ENCODE data around the gene SUOX.

SUOX gene

DNA sequence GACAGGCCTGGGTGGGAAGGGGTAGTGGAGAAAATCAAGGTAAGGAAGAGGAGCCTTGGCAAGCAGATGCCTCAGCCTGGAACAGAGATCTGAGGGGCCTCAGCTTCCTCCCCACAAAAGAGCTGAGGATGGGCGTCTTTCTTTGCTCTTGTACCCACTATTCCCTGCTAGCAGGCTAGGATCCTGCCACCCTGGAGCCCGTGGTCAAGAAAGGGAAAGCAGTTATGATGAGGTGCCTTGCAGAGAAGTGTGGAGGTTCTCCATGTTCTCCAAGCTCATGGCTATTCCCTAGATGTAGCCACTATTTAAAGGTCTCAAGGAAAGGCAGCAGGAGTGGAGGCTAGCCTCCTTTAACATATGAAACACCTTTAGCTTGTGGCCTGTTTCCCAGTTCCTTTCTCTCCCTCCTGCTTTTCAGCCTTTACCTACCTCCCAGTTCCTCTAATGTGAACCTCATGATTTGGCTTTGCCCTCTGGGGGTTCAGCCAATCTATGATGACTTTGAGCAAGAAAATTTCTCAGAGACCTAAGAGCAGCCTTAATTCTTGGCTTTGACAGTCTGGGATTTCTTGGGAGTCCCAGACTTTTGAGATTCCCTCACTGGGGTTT, 24.9 kb downstream of the SUOX start:
- Histone ChIP-seq H3K27ac (ENCODE audit: low read depth, low read length) (peak overlapping the region; percentile 21), H3K27me3 (ENCODE audit: control insufficient read depth, insufficient read depth, low read length) (no peaks in the 10 kb centered on the region), H3K9ac (ENCODE audit: low read depth, low read length) (no peak overlapping the region), H3K4me1 (ENCODE audit: control insufficient read depth, insufficient read depth, low read length) (peaks cover 23% of the 10 kb centered on the region), H3K4me3 (ENCODE audit: low read depth, low read length) (peak overlapping the region; percentile 51; the same call in 1 of the 2 replicates), H3K36me3 (ENCODE audit: control insufficient read depth, insufficient read depth, low read length) (peaks cover 22% of the 10 kb centered on the region), H3K9me3 (ENCODE audit: control insufficient read depth, insufficient read depth, low read length) (no peaks in the 10 kb centered on the region)

DNA sequence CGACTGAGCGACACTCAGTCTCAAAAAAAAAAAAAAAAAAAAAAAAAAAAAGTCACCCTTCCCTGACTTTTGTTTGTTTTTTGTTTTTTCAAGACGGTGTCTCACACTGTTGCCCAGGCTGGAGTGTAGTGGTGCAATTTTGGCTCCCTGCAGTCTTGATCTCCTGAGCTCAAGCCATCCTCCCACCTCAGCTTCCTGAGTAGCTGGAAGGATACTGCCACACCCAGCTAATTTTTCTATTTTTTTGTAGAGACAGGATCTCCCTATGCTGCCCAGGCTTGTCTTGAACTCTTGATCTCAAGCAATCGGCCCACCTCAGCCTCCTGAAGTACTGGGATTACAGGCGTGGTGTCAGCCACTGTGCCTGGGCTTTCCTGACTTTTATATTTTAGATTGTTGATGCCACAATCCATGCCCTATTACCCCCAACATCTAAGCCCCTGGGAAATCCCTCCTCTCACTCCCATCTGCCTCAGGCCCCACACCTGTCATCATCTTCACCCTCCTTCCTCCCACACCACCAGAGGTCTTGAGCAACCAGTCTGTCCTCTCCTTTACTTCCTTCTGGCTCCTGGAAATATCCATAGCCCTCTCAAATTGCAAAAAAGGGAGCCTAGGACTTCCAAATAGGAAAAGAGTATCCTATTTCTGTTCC, 31.6 kb downstream of the SUOX start:
- no peak overlapping the region for H3K27ac ChIP-seq (ENCODE audit: low read depth, low read length)
- no peaks in the 10 kb centered on the region for H3K9me3 ChIP-seq (ENCODE audit: control insufficient read depth, insufficient read depth, low read length)
- no peaks in the 10 kb centered on the region for H3K4me1 ChIP-seq (ENCODE audit: control insufficient read depth, insufficient read depth, low read length)
- no peak overlapping the region for H3K4me3 ChIP-seq (ENCODE audit: low read depth, low read length)
- no peaks in the 10 kb centered on the region for H3K27me3 ChIP-seq (ENCODE audit: control insufficient read depth, insufficient read depth, low read length)
- no peak overlapping the region for H3K9ac ChIP-seq (ENCODE audit: low read depth, low read length)
- H3K36me3 ChIP-seq (ENCODE audit: control insufficient read depth, insufficient read depth, low read length): peaks cover 59% of the 10 kb centered on the region

DNA sequence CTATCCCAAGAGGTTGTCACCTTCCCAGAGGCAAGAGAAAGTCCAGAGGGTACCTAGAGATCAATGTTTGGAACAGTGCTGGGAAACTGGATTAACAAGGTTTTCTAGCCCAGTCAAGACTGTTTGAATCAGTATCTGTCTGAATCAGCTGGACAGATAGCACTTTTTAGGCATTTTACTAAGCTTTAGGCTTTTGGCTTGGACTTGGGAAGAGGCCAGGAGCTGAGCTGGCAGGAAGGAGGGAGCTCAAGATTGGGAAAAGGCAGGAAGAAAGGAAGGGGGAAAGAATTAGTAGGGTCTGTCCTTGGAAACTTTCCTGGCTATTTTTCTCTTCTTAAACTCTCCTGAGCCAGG, 32.1 kb downstream of the SUOX start:
- no peak overlapping the region for H3K9ac ChIP-seq (ENCODE audit: low read depth, low read length)
- peaks cover 60% of the 10 kb centered on the region for H3K36me3 ChIP-seq (ENCODE audit: control insufficient read depth, insufficient read depth, low read length)
- no peak overlapping the region for H3K4me3 ChIP-seq (ENCODE audit: low read depth, low read length)
- no peaks in the 10 kb centered on the region for H3K4me1 ChIP-seq (ENCODE audit: control insufficient read depth, insufficient read depth, low read length)
- H3K27ac ChIP-seq (ENCODE audit: low read depth, low read length): no peak overlapping the region
- H3K27me3 ChIP-seq (ENCODE audit: control insufficient read depth, insufficient read depth, low read length): no peaks in the 10 kb centered on the region
- H3K9me3 ChIP-seq (ENCODE audit: control insufficient read depth, insufficient read depth, low read length): no peaks in the 10 kb centered on the region

DNA sequence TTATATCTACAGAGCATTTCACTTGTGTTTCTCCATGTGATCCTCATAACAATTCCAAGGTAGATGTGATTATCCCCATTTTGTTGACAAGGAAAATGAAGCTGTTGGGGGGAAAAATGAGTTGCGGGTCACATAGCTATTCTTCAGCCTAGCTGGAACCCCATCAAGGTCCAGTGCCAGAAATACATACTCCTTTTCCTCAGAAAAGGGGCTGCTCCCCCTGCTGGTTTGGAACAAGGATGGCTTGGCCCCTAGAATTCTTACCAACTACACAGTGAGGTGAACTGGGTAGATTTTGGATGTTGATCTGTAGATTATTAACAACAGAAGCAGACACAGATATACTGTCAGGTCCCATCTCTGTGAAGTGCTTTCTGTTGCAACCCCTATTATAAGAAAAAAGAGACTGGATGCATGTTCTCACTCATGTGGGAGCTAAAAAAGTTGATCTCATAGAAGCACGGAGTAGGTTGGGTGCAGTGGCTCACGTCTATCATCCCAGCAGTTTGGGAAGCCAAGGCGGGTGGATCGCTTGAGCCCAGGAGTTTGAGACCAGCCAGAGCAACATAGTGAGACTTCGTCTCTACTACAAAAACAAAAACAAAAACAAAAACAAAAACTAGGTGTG, 32.7 kb downstream of the SUOX start:
- no peaks in the 10 kb centered on the region for H3K4me1 ChIP-seq (ENCODE audit: control insufficient read depth, insufficient read depth, low read length)
- no peaks in the 10 kb centered on the region for H3K27me3 ChIP-seq (ENCODE audit: control insufficient read depth, insufficient read depth, low read length)
- no peaks in the 10 kb centered on the region for H3K9me3 ChIP-seq (ENCODE audit: control insufficient read depth, insufficient read depth, low read length)
- H3K36me3 ChIP-seq (ENCODE audit: control insufficient read depth, insufficient read depth, low read length): peaks cover 64% of the 10 kb centered on the region
- no peak overlapping the region for H3K9ac ChIP-seq (ENCODE audit: low read depth, low read length)
- H3K27ac ChIP-seq (ENCODE audit: low read depth, low read length): no peak overlapping the region
- H3K4me3 ChIP-seq (ENCODE audit: low read depth, low read length): no peak overlapping the region

DNA sequence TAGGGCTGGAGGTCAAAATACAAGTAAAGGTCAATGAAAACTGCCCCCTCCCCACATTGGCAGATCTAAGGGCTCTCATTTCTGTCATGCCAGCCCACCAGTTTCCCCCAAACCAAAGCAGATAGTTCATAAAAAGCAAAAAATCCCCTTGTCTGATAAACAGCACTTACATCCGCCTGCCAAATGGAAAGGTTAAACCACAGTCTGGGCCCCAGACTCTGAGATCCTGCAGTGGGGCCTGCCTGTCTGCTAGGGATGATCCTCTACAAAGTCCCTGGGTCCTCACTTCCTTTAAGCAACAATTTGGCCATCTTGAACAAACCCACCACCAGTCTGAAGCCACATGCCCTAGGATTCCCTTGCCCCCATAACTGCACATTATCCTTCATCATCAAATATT, 34.9 kb downstream of the SUOX start:
- Histone ChIP-seq H3K4me3 (ENCODE audit: low read depth, low read length) (no peak overlapping the region), H3K36me3 (ENCODE audit: control insufficient read depth, insufficient read depth, low read length) (peaks cover 72% of the 10 kb centered on the region), H3K9ac (ENCODE audit: low read depth, low read length) (no peak overlapping the region), H3K27ac (ENCODE audit: low read depth, low read length) (no peak overlapping the region), H3K9me3 (ENCODE audit: control insufficient read depth, insufficient read depth, low read length) (no peaks in the 10 kb centered on the region), H3K4me1 (ENCODE audit: control insufficient read depth, insufficient read depth, low read length) (no peaks in the 10 kb centered on the region), H3K27me3 (ENCODE audit: control insufficient read depth, insufficient read depth, low read length) (no peaks in the 10 kb centered on the region)

DNA sequence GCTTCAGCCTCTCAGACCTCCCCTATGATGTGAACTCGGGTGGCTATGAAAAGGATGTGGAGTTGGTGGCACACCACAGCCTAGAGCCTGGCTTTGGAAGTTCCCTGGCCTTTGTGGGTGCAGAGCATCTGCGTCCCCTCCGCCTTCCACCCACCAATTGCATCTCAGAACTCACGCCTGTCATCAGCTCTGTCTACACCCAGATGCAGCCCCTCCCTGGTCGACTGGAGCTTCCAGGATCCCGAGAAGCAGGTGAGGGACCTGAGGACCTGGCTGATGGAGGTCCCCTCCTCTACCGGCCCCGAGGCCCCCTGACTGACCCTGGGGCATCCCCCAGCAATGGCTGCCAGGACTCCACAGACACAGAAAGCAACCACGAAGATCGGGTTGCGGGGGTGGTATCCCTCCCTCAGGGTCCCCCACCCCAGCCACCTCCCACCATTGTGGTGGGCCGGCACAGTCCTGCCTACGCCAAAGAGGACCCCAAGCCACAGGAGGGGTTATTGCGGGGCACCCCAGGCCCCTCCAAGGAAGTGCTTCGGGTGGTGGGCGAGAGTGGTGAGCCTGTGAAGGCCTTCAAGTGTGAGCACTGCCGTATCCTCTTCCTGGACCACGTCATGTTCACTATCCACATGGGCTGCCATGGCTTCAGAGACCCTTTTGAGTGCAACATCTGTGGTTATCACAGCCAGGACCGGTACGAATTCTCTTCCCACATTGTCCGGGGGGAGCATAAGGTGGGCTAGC, 37.7 kb downstream of the SUOX start:
- Histone ChIP-seq H3K27me3 (ENCODE audit: control insufficient read depth, insufficient read depth, low read length) (no peaks in the 10 kb centered on the region), H3K4me1 (ENCODE audit: control insufficient read depth, insufficient read depth, low read length) (peaks cover 12% of the 10 kb centered on the region), H3K4me3 (ENCODE audit: low read depth, low read length) (no peak overlapping the region), H3K36me3 (ENCODE audit: control insufficient read depth, insufficient read depth, low read length) (peaks cover 59% of the 10 kb centered on the region), H3K9me3 (ENCODE audit: control insufficient read depth, insufficient read depth, low read length) (no peaks in the 10 kb centered on the region), H3K27ac (ENCODE audit: low read depth, low read length) (no peak overlapping the region), H3K9ac (ENCODE audit: low read depth, low read length) (no peak overlapping the region)

DNA sequence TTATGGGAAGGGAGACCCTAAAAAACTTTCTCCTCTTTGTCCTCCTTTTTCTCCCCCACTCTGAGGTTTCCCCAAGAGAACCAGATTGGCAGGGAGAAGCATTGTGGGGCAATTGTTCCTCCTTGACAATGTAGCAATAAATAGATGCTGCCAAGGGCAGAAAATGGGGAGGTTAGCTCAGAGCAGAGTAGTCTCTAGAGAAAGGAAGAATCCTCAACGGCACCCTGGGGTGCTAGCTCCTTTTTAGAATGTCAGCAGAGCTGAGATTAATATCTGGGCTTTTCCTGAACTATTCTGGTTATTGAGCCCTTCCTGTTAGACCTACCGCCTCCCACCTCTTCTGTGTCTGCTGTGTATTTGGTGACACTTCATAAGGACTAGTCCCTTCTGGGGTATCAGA, 40.1 kb downstream of the SUOX start:
- Histone ChIP-seq H3K27me3 (ENCODE audit: control insufficient read depth, insufficient read depth, low read length) (no peaks in the 10 kb centered on the region), H3K4me3 (ENCODE audit: low read depth, low read length) (no peak overlapping the region), H3K4me1 (ENCODE audit: control insufficient read depth, insufficient read depth, low read length) (peaks cover 16% of the 10 kb centered on the region), H3K27ac (ENCODE audit: low read depth, low read length) (no peak overlapping the region), H3K36me3 (ENCODE audit: control insufficient read depth, insufficient read depth, low read length) (peaks cover 50% of the 10 kb centered on the region), H3K9ac (ENCODE audit: low read depth, low read length) (no peak overlapping the region), H3K9me3 (ENCODE audit: control insufficient read depth, insufficient read depth, low read length) (no peaks in the 10 kb centered on the region)

DNA sequence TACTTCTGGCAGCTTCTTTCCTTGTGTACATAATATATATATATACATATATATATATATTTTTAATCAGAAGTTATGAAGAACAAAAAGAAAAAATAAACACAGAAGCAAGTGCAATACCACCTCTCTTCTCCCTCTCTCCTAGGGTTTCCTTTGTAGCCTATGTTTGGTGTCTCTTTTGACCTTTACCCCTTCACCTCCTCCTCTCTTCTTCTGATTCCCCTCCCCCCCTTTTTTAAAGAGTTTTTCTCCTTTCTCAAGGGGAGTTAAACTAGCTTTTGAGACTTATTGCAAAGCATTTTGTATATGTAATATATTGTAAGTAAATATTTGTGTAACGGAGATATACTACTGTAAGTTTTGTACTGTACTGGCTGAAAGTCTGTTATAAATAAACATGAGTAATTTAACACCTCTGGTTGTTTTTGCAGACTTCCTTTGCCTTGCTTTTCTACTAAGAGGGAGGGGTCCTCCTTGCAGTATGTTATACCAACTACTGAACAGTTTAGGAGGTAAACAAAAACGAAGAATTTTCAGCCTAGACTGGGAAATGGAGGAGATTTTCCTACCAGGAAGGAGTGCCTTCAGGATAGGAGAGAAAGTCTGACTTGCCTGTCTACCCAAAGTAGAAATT, 41.1 kb downstream of the SUOX start:
- Histone ChIP-seq H3K4me1 (ENCODE audit: control insufficient read depth, insufficient read depth, low read length) (peaks cover 19% of the 10 kb centered on the region), H3K36me3 (ENCODE audit: control insufficient read depth, insufficient read depth, low read length) (peaks cover 47% of the 10 kb centered on the region), H3K9ac (ENCODE audit: low read depth, low read length) (no peak overlapping the region), H3K27me3 (ENCODE audit: control insufficient read depth, insufficient read depth, low read length) (no peaks in the 10 kb centered on the region), H3K27ac (ENCODE audit: low read depth, low read length) (no peak overlapping the region), H3K9me3 (ENCODE audit: control insufficient read depth, insufficient read depth, low read length) (no peaks in the 10 kb centered on the region), H3K4me3 (ENCODE audit: low read depth, low read length) (no peak overlapping the region)

DNA sequence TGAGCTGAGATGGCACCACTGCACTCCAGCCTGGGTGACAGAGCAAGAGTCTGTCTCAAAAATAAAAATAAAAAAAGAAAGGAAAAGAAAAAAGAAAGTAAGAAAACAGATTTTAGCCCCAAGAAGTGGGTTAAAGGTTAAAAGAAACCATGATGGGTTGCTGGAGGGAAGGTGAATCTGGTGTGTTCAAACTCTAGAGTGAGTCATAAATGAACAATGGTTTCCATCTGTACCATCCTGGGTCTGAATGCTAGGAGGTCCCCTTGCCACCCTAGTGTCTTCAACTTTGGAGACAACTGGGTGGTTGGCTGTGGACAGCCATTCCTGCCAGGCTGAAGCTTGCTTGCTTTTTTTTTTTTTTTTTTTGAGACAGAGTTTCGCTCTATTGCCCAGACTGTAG, 43.1 kb downstream of the SUOX start:
- Histone ChIP-seq H3K4me1 (ENCODE audit: control insufficient read depth, insufficient read depth, low read length) (peaks cover 22% of the 10 kb centered on the region), H3K4me3 (ENCODE audit: low read depth, low read length) (no peak overlapping the region), H3K27me3 (ENCODE audit: control insufficient read depth, insufficient read depth, low read length) (no peaks in the 10 kb centered on the region), H3K36me3 (ENCODE audit: control insufficient read depth, insufficient read depth, low read length) (peaks cover 55% of the 10 kb centered on the region), H3K9me3 (ENCODE audit: control insufficient read depth, insufficient read depth, low read length) (no peaks in the 10 kb centered on the region), H3K9ac (ENCODE audit: low read depth, low read length) (no peak overlapping the region), H3K27ac (ENCODE audit: low read depth, low read length) (no peak overlapping the region)

DNA sequence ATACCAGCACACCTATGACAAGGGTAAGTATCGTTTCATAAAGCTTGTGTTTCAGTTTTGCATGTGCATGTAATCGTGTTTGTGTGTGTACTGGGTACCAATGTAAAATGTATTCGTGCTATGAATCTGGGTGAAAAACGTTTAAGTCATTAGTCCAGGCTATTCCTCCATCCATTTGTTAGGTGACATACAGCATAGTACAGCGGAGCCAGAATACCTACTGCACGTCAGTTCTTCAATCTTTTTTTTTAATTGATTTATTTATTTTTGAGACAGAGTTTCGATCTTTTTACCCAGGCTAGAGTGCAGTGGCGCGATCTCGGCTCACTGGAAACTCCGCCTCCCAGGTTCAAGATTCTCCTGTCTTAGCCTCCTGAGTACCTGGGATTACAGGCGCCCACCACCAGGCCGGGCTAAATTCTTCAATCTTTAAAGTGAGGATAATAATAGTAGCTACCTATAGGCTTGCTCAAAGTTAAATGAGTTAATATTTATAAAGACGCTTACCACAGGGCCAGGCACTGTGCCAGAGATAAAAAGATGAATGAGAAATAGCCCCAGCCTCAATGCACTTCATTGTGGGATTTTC, 44.0 kb downstream of the SUOX start:
- Histone ChIP-seq H3K27me3 (ENCODE audit: control insufficient read depth, insufficient read depth, low read length) (no peaks in the 10 kb centered on the region), H3K4me3 (ENCODE audit: low read depth, low read length) (peak overlapping the region; percentile 61), H3K4me1 (ENCODE audit: control insufficient read depth, insufficient read depth, low read length) (peaks cover 22% of the 10 kb centered on the region), H3K9ac (ENCODE audit: low read depth, low read length) (peak overlapping the region; percentile 62), H3K27ac (ENCODE audit: low read depth, low read length) (peak overlapping the region; percentile 94), H3K36me3 (ENCODE audit: control insufficient read depth, insufficient read depth, low read length) (peaks cover 52% of the 10 kb centered on the region), H3K9me3 (ENCODE audit: control insufficient read depth, insufficient read depth, low read length) (no peaks in the 10 kb centered on the region)
